Testis (tissue), 3 donors: ENCODE measurements around the gene ROR2. TPM values are rescaled to one million over a fixed set of nuclear protein-coding genes. Genes with fewer than 3 reads are reported as not detected.
A peak's percentile ranks its signal among the peaks of the same experiment; 100 is the strongest.
"Not testable (repeated sequence)": the region's sequence is repeated elsewhere in the genome, so short reads cannot be mapped to it uniquely, and the experiment has no call there.

ENCODE experiments used
- DNase-seq: peaks from one replicate; pipeline ENCODE4 v3.0.0-alpha.2; 2019
- H3K27ac ChIP-seq, 2 donors: fragments of 200-600 bp; sonication (generic); one replicate each; pipeline ENCODE4 v1.5.1; 2019
- H3K27me3 ChIP-seq: fragments of 200-600 bp; sonication (generic); one replicate; pipeline ENCODE4 v1.5.1; 2019
- H3K36me3 ChIP-seq: fragments of 200-600 bp; sonication (generic); one replicate; pipeline ENCODE4 v1.5.1; 2017; ENCODE audit warnings: low read depth; ENCODE audit errors: missing control alignments
- H3K4me1 ChIP-seq: fragments of 200-600 bp; sonication (generic); one replicate; pipeline ENCODE4 v1.5.1; 2019
- H3K4me3 ChIP-seq, 2 donors: fragments of 200-600 bp; sonication (generic); one replicate each; pipeline ENCODE4 v1.5.1; 2017 to 2019
- H3K9me3 ChIP-seq: fragments of 200-600 bp; sonication (generic); one replicate; pipeline ENCODE4 v1.5.1; 2017
- CTCF ChIP-seq, 3 experiments: fragments of 450-650 bp in 2 of 3; fragments of 200-600 bp in 1 of 3; sonication (generic) in 1 of 3; IDR thresholded peaks; one replicate each; pipeline ENCODE4 v1.5.1; 2016 to 2019; ENCODE audit warnings: antibody characterized with exemption in 3 of 3, mild to moderate bottlenecking in 2 of 3, moderate library complexity in 1 of 3
- POLR2A ChIP-seq: fragments of 450-650 bp; IDR thresholded peaks from one replicate; pipeline ENCODE4 v1.6.1; 2017; ENCODE audit warnings: antibody characterized with exemption, mild to moderate bottlenecking, moderate library complexity
- WGBS, 2 donors: methylation state at CpG; one replicate each; pipeline ENCODE4 v1.1.5; 2018; 5-methylcytosine and 5-hydroxymethylcytosine counted together
- intact Hi-C: fragments of 100-400 bp; cut with DNase I; formaldehyde crosslinking; loops from one replicate; pipeline ENCODE4 v1.15.1; 2023; ENCODE audit warnings: low total_unique reads
- polyA plus RNA-seq: library from polyadenylated mRNA; stranded (reverse); fragments of 350-450 nt; fragmentation: Illumina TruSeq; extraction: RNeasy Lipid Tissue Mini Kit (QIAGEN cat#74804); gene quantifications from one replicate; pipeline ENCODE4 v1.2.3, GENCODE V29; 2014; ENCODE audit warnings: low read depth, low replicate concordance; ENCODE audit not compliant: insufficient read depth
- total RNA-seq, 2 donors: library from RNA; depleted of rRNA; stranded (reverse); fragments of >200 nt; gene quantifications; one replicate each; pipeline ENCODE4 v1.2.3, GENCODE V29; 2016

The ROR2 gene
- total and polyA plus RNA-seq, 3 donors from 2014 or later: 11.5 to 16.5 (median 12.3) TPM

GRCh38 chr9:91914937-91915336, 35.1 kb downstream of the ROR2 start:
- Histone ChIP-seq H3K4me3 (peak overlapping the region in 1 of 2 donors; percentile 11), H3K36me3 (no peaks in the 10 kb centered on the region), H3K27ac (no peak overlapping the region), H3K4me1 (peaks cover 3% of the 10 kb centered on the region), H3K9me3 (no peaks in the 10 kb centered on the region), H3K27me3 (no peaks in the 10 kb centered on the region)
- TF ChIP-seq CTCF (IDR thresholded peaks at IDR 0.05): no peak
- TF ChIP-seq POLR2A: no peak
- WGBS, 2 donors: 68 to 77% methylated on average over 9 of the region's 9 CpGs
- intact Hi-C loops: no loop called here
- no peak for DNase-seq

- intact Hi-C loops: no loop called here
- Histone ChIP-seq H3K4me3 (peak overlapping the region in 1 of 2 donors; percentile 11), H3K36me3 (no peaks in the 10 kb centered on the region), H3K27me3 (no peaks in the 10 kb centered on the region), H3K4me1 (peaks cover 3% of the 10 kb centered on the region), H3K9me3 (no peaks in the 10 kb centered on the region), H3K27ac (no peak overlapping the region)
- WGBS, 2 donors: 58 to 65% methylated on average over 8 to 10 of the region's 10 CpGs
- no peak for TF ChIP-seq CTCF (IDR thresholded peaks at IDR 0.05)
- no peak for TF ChIP-seq POLR2A
- peak; percentile 76 for DNase-seq
Measured at GRCh38 chr9:91914404-91914803, 35.6 kb downstream of the ROR2 start.

GRCh38 chr9:91913986-91914385, 36.0 kb downstream of the ROR2 start:
- DNase-seq: no peak

GRCh38 chr9:91913096-91913495, 36.9 kb downstream of the ROR2 start:
- Histone ChIP-seq H3K27ac (peak overlapping the region in 1 of 2 donors; percentile 23), H3K9me3 (no peaks in the 10 kb centered on the region), H3K4me3 (no peak overlapping the region), H3K4me1 (peaks cover 3% of the 10 kb centered on the region), H3K36me3 (no peaks in the 10 kb centered on the region), H3K27me3 (no peaks in the 10 kb centered on the region)
- intact Hi-C loops: no loop called here
- no peak for DNase-seq
- 48 to 73% methylated on average over 2 of the region's 2 CpGs for WGBS, 2 donors
- no peak for TF ChIP-seq CTCF (IDR thresholded peaks at IDR 0.05)
- no peak for TF ChIP-seq POLR2A

More at GRCh38 chr9:91913986-91914385, 36.0 kb downstream of the ROR2 start:
- WGBS, 2 donors: 45 to 47% methylated on average over 8 of the region's 8 CpGs
- TF ChIP-seq POLR2A (no peak), CTCF (IDR thresholded peaks at IDR 0.05) (no peak)
- H3K9me3 ChIP-seq: no peaks in the 10 kb centered on the region
- peaks cover 3% of the 10 kb centered on the region for H3K4me1 ChIP-seq
- no peaks in the 10 kb centered on the region for H3K36me3 ChIP-seq
- no peaks in the 10 kb centered on the region for H3K27me3 ChIP-seq
- intact Hi-C loops: no loop called here
- no peak overlapping the region for H3K27ac ChIP-seq
- peak overlapping the region in 1 of 2 donors; percentile 11 for H3K4me3 ChIP-seq

- Histone ChIP-seq H3K27ac (no peak overlapping the region), H3K4me3 (no peak overlapping the region), H3K4me1 (peaks cover 3% of the 10 kb centered on the region), H3K9me3 (no peaks in the 10 kb centered on the region), H3K27me3 (no peaks in the 10 kb centered on the region), H3K36me3 (no peaks in the 10 kb centered on the region)
- intact Hi-C loops: no loop called here
- no peak for DNase-seq
- TF ChIP-seq POLR2A: no peak
- no peak for TF ChIP-seq CTCF (IDR thresholded peaks at IDR 0.05)
- 34 to 35% methylated on average over 2 of the region's 2 CpGs for WGBS, 2 donors
Measured at GRCh38 chr9:91911657-91912056, 38.4 kb downstream of the ROR2 start.

- H3K9me3 ChIP-seq, intact Hi-C loops, DNase-seq, H3K27ac ChIP-seq, H3K4me3 ChIP-seq, H3K4me1 ChIP-seq, H3K27me3 ChIP-seq, H3K36me3 ChIP-seq: not testable (repeated sequence)
- WGBS, 2 donors: 88 to 97% methylated on average over 3 of the region's 3 CpGs
Measured at GRCh38 chr9:91909256-91909655, 40.8 kb downstream of the ROR2 start.
